ENCODE measurements around the gene SCAND1.

SCAND1 gene

DNA sequence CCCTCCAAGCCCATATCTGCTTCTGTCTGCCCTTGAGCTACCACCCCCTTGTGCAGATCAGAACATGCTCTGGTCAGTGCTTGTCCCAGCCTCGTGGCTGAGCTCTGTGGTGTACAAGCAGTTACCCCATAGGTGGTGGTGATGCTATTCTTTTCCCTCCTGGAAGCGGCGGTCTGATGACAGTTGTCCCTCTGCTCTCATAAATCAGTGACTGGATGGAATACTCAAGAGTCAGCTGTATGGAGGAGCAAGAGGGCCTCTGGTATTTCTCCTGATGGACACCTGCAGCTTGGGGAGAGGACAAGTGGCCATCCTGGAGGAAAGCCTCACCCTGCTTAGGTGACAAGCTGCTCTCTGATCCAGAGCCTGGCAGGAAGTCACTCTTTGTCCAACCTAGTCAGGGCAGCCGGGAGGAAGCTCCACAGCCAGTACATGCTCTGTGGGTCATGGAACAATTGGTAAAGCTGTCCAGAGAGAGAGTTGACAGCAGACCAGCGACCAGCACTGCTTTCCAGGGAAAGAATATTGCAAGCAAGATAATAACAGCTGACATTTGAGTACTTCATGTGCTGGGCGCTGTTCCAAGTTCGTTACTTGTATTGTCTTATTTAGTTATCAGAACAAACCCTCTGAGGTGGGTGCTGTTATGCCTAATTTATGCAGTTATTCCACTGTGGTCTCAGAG is 47.1 kb downstream of the SCAND1 start:
- DNase-seq (ENCODE audit: low read depth in 2 of 2) = no peak

DNA sequence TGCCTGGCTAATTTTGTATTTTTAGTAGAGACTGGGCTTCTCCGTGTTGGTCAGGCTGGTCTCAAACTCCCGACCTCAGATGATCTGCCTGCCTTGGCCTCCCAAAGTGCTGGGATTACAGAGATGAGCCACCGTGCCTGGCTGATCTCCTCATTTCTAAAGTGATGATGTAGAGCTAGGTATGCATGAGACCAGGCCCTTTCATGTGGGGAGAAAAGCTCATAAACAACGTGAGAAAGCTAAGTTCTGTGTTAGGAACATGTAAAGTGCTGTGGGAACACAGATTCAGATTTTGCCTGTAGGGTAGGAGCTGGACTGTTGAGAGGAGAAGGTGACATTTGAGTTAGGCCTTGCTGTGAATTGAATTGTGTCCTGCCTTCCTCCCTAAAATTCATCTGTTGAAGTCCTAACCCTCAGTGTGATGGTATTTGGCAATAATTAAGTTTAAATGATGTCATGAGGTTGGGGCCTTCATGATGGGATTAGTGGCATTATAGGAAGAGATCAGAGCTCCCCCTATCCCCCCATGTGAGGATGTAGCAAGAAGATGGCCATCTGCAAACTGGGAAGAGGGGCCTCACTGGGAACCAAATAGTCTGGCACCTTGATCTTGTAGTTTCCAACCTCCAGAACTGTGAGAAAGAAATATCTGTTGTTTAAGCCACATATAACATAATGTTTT is 49.2 kb downstream of the SCAND1 start:
- no peak for DNase-seq (ENCODE audit: low read depth in 2 of 2)

DNA sequence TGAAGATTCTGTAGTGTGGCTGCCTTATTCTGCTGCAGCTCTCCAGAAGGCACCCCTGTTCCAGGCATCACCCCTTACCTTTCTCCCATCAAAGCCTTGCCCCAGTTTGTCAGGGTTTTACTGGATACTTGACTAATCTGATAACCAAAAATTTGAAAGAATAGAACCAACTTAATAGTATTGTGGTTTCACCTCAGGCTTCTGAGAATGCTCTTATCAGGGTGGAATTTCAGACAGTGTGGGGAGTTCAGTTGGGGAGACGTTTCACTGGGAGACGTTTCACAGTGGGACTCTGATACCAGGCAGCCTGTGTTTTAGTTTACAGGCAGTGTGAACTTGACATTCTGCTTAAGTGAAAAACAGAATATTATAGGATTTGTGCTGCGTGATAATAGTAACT is 50.5 kb downstream of the SCAND1 start:
- DNase-seq (ENCODE audit: low read depth in 2 of 2) = no peak

Measured in stimulated activated CD4-positive, alpha-beta T cell treated with anti-CD3 and anti-CD28 coated beads, Interleukin-4, amount 100 ng/mL, for 48 hours (primary cell).